NOMO-1 treated with DMSO at 0.1 percent for 48 hours (cell line): ENCODE results near the gene MUC4.
"Not testable (repeated sequence)": the region's sequence is repeated elsewhere in the genome, so short reads cannot be mapped to it uniquely, and the experiment has no call there.

Source experiments
- DNase-seq: peaks from one replicate; lab custom pipeline; 2025; ENCODE audit not compliant: unreplicated experiment; lab: John Stamatoyannopoulos, UW

MUC4 gene

DNA sequence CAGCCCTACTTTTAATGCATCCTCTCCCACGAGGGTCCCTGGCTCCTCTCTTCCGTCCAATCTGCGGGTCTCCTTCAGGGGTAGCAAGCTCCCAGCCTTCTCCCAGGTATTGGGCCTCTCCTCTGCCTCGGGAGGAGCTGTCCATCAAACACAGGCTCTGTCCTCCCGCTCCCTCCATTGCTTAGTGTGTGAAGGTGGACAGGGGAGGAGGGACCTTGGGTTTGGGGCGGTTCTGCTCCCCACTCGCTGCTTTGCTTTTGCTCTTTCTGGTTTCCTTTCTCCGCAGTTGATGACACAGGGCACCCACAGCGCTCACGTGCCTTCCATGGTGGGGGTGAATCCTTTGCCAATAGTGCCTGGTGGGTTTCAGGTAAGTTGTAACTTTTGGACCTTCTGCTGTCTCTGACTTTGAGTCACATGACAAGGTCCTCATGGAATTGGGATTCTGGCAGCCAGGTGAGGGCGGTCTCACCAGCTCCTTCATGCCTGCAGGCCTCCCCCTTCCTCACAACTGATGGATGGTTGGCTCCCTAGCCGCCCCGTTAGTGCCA is 72.1 kb downstream of the MUC4 start:
- no peak for DNase-seq

DNA sequence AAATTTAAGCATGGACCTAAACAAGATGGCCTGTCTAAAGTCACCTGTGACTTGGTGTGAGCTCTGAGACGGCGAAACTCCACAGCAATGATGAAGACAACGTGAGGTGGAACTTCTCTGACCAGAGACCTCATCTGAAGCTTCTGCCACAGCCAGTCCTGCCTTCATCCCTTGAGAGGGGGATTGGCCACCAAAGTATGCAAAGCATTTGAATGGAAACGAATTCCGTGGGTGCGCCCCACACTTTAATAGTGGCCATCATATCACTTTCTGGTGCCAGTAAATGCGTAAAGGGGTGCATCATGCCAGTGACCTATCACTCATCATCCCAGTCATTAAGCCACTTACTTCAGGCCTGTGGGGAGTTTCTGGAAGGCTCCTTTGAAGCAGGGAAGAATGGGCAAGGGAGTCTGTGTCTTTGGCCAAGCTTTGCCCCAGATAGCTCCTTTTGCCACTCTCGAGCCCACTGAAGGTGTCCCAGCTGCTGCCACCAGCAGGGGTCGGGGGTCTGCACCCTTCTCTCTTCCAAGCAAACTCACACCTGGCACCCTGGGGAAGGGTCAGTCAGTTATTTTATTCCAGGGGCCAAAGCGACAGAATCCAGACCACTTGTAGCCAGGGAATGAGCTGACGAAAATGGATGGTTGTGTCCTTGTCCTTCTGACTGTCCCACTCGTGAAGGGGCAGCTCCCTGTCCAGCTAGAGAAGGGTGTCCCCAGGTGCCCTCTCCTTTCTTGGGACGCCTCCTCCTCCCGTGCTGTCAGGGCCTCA is 73.3 kb downstream of the MUC4 start:
- DNase-seq = no peak

DNA sequence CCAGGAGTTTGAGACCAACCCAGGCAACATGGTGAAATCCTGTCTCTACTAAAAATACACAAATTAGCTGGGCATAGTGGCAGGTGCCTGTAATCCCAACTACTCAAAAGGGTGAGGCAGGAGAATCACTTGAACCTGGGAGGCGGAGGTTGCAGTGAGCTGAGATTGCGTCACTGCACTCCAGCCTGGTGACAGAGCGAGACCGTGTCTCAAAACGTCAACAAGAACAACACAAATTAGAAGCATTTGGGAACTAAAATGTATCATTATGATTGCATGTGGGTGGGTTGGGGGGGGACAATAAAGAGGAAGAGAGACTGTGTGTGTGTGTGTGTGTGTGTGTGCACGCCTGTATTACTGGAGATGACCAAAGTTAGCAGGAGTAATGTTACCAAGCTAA is 73.9 kb downstream of the MUC4 start:
- DNase-seq = not testable (repeated sequence)

DNA sequence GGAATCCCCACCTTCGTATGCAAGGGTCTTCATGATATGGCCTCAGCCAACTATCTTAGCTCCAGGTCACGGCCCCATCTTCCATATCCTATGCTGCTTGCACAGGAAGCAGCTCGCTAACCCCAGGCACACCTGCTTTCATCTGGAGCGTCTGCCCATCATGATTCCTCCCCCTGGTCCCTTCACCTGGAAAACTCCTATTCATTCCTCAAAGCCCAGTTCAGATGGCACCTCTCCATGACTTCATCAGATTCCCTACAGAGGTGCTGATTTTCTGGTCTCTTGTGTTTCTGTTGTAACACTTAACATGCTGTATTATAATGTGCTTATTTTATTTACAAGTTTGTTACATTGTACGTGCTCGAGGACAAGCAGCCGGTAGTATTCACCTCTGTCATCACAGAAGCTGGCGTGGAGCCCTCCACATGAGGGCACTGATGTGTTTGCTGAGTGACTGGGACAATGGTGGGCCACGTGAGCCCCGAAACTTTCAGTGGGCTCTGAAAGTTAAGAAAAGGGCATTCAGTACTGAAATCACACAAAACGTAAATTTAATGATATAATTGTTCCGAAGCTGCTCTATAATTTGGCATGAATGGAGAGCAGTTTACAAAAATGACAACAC is 74.8 kb downstream of the MUC4 start:
- DNase-seq = no peak

- no peak for DNase-seq
These were observed 76.6 kb downstream of the MUC4 start for GRCh38 chr3:195735036-195735695.

DNA sequence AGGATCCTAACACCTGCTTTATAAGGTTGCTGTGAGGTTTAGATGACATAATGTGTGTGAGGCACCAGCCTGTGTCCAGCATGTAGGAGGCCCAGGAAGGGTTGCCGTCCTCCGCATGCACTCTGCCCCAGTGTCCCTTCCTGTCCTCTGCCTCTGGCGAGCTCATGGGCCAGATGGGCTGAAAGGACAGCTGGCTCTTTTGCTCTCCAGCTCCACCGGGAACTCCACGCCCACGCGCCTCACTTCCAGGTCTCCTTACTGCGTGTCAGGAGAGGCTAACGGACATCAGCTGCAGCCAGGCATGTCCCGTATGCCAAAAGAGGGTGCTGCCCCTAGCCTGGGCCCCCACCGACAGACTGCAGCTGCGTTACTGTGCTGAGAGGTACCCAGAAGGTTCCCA is 78.8 kb downstream of the MUC4 start:
- DNase-seq = no peak

GRCh38 chr3:195731356-195731905 is 80.3 kb downstream of the MUC4 start:
- DNase-seq = no peak

GRCh38 chr3:195729476-195730251 is 82.1 kb downstream of the MUC4 start:
- no peak for DNase-seq

DNA sequence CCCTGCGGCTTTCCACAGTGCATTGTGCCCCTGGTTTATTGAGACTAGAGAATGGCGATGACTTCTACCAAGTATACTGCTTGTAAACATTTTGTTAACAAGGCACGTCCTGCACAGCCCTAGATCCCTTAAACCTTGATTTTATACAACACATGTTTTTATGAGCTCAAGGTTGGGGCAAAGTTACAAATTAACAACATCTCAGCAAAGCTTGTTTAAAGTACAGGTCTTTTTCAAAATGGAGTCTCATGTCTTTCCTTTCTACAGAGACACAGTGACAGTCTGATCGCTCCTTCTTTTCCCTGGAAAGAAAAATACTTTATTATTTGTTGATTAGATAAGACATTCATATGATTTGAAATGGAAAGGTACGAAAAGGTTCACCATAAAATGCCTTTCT is 82.9 kb downstream of the MUC4 start:
- not testable (repeated sequence) for DNase-seq

DNA sequence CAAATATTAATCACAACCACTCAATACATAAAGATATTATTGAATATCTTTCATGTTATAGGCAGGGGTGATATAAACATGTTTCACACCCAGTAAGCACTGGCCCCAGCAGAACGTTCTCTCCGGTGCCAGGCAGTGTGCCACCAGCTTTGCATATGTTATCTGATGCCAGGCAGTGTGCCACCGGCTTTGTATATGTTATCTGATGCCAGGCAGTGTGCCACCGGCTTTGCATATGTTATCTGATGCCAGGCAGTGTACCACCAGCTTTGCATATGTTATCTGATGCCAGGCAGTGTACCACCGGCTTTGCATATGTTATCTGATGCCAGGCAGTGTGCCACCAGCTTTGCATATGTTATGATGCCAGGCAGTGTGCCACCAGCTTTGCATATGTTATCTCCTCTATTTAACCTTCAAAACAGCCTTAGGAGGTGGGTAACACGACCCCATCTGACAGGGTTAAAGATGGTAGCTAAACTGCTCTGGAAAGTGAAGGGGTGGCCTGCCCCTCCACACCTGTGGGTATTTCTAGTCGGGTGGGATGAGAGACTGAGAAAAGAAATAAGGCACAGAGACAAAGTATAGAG is 84.0 kb downstream of the MUC4 start:
- DNase-seq = no peak

DNA sequence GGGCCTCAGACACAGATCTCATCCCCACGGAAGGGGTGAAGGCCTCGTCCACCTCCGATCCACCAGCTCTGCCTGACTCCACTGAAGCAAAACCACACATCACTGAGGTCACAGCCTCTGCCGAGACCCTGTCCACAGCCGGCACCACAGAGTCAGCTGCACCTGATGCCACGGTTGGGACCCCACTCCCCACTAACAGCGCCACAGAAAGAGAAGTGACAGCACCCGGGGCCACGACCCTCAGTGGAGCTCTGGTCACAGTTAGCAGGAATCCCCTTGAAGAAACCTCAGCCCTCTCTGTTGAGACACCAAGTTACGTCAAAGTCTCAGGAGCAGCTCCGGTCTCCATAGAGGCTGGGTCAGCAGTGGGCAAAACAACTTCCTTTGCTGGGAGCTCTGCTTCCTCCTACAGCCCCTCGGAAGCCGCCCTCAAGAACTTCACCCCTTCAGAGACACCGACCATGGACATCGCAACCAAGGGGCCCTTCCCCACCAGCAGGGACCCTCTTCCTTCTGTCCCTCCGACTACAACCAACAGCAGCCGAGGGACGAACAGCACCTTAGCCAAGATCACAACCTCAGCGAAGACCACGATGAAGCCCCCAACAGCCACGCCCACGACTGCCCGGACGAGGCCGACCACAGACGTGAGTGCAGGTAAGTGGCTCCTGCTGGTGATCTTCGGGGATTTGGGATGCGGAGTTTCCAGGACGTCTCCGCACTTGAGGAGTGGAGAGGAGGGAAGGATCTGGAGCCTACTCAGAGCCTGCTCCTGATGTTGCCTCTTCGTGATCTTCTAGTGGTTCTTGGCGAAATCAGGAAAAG is 85.6 kb downstream of the MUC4 start:
- DNase-seq = not testable (repeated sequence)

DNA sequence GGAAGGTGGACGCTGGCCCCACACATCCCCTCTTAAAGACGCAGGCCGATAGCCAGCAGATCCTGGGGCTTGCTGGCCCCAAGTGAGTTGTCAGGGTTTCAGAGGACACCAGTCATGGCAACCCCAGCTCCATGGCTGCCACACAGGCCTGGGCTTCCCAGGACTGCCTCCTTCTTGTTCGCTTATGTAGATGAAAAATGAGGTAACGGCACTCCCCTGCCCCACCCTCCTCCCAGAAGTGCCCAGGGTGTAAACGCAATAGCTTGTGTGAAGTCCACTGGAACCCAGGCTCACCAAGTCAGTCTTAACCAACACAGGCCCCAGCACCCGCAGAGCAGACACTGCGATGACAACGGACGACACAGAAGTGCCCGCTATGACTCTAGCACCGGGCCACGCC is 87.4 kb downstream of the MUC4 start:
- not testable (repeated sequence) for DNase-seq

DNA sequence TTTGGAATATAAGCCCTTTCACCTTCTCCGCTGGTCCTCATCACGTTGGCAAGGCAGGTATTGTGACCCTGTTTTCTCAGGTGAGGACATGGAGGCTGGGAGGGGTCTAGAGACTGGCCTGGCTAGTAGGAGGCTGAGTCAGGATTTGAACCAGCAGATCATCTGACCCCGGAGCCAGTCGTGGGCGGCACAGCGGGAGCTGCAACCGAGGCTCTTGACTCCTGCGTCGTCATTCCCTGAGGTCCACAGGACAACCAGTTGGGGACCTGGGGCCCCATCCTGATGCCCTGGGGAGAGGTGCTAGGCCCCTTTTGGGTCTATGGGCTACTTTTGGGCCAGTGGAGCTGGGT is 88.8 kb downstream of the MUC4 start:
- not testable (repeated sequence) for DNase-seq

GRCh38 chr3:195722139-195722995 is 89.4 kb downstream of the MUC4 start:
- not testable (repeated sequence) for DNase-seq

- not testable (repeated sequence) for DNase-seq
These were observed 90.8 kb downstream of the MUC4 start, which contains the start of gene MUC20 for GRCh38 chr3:195720831-195721506. Gene MUC20, plus strand, starts transcription at chr3:195720978. Its CDS starts 30 bp downstream, at chr3:195721008.

DNA sequence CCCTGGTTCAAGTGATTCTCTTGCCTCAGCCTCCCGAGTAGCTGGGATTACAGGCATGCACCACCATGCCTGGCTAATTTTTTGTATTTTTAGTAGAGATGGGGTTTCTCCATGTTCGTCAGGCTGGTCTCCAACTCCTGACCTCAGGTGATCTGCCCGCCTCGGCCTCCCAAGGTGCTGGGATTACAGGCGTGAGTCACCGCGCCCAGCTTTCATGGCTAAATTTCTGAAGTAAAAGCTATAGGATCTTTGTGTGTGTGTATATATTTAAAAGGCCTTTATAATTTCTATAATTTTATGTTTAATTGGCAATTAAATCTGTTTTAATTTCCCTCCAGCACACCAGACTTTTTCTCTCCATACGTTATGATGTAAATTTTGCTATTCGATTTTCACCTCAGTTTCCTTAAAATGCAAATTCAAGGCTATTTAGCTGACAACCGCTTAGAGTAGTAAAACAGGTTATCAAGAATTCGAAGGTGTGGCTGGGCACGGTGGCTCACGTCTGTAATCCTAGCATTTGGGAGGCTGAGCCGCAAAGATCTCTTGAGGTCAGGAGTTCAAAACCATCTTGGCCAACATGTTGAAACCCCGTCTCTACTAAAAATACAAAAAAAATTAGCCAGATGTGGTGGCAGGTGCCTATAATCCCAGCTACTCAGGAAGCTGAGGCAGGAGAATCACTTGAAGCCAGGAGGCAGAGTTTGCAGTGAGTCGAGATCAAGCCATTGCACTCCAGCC is 92.0 kb downstream of the MUC4 start:
- not testable (repeated sequence) for DNase-seq

GRCh38 chr3:195718477-195718984 is 93.2 kb downstream of the MUC4 start:
- DNase-seq = no peak
